GM18907 (cell line): Measurements from ENCODE around the gene TCF23.
"Not testable (repeated sequence)": the region's sequence is repeated elsewhere in the genome, so short reads cannot be mapped to it uniquely, and the experiment has no call there.

ENCODE experiments used
- ATAC-seq: cut with Tn5 transposase; IDR thresholded peaks from one replicate; pipeline ENCODE4 v1.9.1; 2021; ENCODE audit warnings: mild to moderate bottlenecking, moderate library complexity; ENCODE audit not compliant: unreplicated experiment

The TCF23 gene

DNA sequence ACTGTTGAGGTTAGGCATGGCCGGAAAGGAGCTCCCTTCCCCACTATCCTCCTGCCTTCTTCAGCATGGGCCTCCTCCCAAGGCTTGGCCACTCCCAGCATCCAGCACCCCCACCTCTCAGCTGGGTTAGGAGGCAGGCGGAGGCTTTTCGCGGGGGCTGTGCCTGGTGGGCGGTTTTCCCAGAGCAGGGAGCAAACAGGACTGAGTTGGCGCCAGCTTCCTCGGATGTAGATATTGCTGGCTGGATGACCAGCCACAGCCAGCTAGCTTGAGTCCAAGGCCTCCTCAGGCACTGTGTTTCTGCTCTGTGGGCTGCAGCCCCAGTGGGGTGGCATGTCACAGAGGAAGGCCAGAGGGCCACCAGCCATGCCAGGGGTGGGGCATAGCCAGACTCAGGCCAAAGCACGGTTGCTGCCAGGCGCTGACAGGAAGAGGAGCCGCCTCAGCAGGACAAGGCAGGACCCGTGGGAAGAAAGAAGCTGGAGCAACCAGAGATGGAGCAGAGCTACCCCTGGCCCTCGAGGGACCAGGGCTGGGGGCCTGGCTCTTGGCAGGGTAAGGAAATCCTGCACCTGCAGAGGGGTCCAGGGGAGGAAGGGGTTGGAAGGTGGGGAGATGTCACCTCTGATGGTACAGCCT, at the start of gene TCF23:
TCF23 (plus strand) TSS at position 204 of the 639 bp plus-strand sequence; CDS start at position 334, 130 bp downstream.
- ATAC-seq: no peak

DNA sequence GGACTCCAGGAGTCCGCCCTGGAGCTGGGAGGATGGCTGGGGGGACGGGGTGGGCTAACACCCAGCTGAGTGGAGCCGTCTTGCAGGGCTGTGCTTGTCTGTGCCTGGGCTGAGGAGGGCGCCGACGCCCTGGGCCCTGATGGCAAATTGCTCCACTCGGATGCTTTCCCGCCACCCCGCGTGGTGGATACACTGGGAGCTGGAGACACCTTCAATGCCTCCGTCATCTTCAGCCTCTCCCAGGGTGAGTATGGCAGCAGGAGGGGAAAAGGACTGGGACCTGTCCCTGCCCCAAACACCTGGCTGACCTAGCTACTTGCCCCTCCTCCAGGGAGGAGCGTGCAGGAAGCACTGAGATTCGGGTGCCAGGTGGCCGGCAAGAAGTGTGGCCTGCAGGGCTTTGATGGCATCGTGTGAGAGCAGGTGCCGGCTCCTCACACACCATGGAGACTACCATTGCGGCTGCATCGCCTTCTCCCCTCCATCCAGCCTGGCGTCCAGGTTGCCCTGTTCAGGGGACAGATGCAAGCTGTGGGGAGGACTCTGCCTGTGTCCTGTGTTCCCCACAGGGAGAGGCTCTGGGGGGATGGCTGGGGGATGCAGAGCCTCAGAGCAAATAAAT, 49.4 kb upstream of the TCF23 start:
- no peak for ATAC-seq

GRCh38 chr2:27100036-27100435, 48.8 kb upstream of the TCF23 start:
- no peak for ATAC-seq

- no peak for ATAC-seq
Observed at GRCh38 chr2:27102329-27102728, 46.5 kb upstream of the TCF23 start.

DNA sequence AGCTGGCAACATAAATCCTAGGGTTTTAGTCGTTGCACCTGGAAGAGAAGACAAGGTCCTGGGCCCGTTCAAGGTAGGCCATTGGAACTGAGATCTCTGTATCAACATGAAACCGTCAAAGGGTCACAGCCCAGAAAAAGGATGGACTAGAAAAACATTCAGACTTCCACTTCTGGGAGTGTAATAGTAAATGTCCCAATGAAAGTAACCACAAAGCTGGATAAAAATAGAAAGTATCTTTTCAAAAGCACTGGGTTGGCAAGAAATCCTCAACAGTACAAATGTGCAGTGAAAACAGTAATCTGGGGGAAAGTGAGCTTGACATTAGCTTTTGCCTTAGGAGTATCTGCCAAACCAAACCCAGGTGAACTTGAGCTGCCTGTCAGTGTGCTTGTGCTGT, 42.8 kb upstream of the TCF23 start:
- no peak for ATAC-seq

DNA sequence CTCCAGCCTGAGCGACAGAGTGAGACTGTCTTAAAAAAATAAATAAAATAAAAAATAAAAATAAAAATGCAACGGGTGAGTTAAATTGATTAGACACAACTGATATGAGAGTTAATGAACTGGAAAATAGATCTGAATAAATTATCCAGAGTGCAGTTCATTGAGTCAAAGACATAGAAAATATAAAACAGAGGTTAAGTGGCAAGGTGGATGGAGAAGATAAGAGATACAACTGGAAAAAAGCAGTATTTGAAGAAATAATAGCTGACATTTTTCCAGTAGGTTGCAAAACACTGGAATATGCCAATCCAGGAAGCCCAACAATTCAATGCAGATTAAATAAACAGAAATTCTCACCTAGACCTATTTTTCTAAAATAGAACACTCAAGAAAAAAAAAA, 40.6 kb upstream of the TCF23 start:
- ATAC-seq: no peak

- ATAC-seq: no peak
Observed at GRCh38 chr2:27109083-27109482, 39.7 kb upstream of the TCF23 start.

DNA sequence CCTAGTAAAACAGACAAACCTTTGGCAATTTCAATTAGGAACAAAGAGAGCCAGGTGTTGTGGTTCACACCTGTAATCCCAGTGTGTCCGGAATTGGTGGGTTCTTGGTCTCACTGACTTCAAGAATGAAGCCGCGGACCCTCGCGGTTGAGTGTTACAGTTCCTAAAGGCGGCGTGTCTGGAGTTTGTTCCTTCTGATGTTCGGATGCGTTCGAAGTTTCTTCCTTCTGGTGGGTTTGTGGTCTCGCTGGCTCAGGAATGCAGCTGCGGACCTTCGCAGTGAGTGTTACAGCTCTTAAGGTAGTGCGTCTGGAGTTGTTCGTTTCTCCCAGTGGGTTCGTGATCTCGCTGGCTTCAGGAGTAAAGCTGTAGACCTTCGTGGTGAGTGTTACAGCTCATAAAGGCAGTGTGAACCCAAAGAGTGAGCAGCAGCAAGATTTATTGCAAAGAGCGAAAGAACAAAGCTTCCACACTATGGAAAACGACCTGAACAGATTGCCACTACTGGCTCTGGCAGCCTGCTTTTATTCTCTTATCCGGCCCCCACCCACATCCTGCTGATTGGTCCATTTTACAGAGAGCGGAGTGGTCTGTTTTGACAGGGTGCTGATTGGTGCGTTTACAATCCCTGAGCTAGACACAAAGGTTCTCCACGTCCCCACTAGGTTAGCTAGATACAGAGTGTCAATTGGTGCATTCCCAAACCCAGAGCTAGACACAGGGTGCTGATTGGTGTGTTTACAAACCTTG, 38.0 kb upstream of the TCF23 start:
- not testable (repeated sequence) for ATAC-seq

- not testable (repeated sequence) for ATAC-seq
Observed at GRCh38 chr2:27111392-27112078, 37.3 kb upstream of the TCF23 start.

DNA sequence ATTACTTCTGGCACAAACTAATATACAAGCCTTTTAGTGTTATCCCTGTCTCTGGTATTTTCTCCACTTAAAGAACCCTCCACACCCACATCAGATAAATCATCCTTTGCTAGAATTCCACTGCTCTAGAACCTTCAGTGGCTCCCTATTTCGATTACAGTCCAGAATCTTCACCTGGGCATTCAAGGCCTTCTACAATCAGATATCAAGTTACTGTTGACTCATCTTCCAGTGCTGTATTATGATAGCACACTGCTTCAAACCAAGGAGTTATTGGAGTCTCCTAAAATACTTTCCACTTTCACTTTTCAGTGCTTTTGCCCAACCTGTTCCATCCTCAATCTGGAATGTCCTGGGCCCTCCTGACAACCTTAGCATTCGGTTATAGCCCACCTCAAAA, 33.3 kb upstream of the TCF23 start:
- ATAC-seq: no peak

- ATAC-seq: no peak
Observed at GRCh38 chr2:27117995-27118524, 30.7 kb upstream of the TCF23 start.

- no peak for ATAC-seq
Observed at GRCh38 chr2:27118525-27119329, 30.1 kb upstream of the TCF23 start, which contains the start of gene CGREF1. Gene CGREF1, minus strand, starts transcription at chr2:27119128. Its CDS starts 14,762 bp downstream, at chr2:27104366.

DNA sequence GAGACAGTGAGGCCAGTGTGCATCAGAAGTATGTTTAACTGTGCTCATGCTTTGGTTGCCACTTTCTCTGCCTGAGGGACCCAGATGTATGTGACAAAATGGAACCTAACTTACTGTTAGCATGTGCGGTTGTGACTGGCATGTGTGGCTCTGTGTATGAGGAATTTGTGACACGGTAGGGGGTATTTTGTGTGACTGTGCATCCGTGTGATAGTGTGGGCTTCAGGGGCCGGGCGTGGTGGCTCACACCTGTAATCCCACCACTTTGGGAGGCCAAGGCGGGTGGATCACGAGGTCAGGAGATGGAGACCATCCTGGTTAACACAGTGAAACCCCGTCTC, 29.5 kb upstream of the TCF23 start:
- not testable (repeated sequence) for ATAC-seq

- no peak for ATAC-seq
Observed at GRCh38 chr2:27121906-27122305, 26.9 kb upstream of the TCF23 start.

- ATAC-seq: no peak
Observed at GRCh38 chr2:27122791-27123190, 26.0 kb upstream of the TCF23 start.

GRCh38 chr2:27123302-27124150, 25.3 kb upstream of the TCF23 start, which contains the start of gene ABHD1:
Gene ABHD1, plus strand, starts transcription at chr2:27123815. Its CDS starts 134 bp downstream, at chr2:27123949.
- ATAC-seq: no peak

GRCh38 chr2:27125104-27125503, 23.7 kb upstream of the TCF23 start:
- ATAC-seq: no peak

DNA sequence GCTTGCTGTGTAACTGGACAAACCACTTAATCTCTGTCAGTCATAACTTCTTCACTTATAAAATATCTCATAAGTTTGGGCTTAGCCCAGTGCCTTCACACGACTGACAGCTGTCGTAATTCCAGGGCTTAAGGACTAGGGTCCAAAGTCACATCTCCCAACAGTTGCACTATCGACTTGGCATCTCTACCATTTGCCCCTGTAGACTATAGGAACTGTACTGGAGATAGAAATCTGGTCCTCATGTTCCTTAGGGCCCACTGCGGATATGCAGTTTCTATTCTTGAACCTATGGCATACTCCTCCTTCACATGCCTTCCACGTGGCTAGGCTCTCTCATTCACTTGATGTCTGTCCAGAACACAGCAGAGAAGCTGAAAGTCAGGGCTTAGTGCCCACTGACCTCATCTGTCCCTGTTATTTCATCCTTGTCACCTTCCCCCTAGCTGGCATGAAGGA, 22.5 kb upstream of the TCF23 start:
- no peak for ATAC-seq
